Thyroid gland (tissue), 4 donors: Measurements from ENCODE around the gene KLHDC7A.

Experiments
- CTCF ChIP-seq, 6 experiments: fragments of 200-600 bp in 3 of 6; fragments of 450-650 bp in 3 of 6; sonication (generic) in 3 of 6; IDR thresholded peaks; one replicate each; pipeline ENCODE4 v1.5.1; 2016 to 2019; ENCODE audit warnings: antibody characterized with exemption in 6 of 6, mild to moderate bottlenecking in 2 of 6, inconsistent platforms in 1 of 6, moderate library complexity in 1 of 6
- POLR2A ChIP-seq, 2 donors: fragments of 450-650 bp; IDR thresholded peaks; one replicate each; pipeline ENCODE4 v1.6.1; 2017; ENCODE audit warnings: antibody characterized with exemption in 2 of 2, mild to moderate bottlenecking in 2 of 2, moderate library complexity in 1 of 2

GRCh38 chr1:18504609-18505008 is 23.9 kb downstream of the KLHDC7A start:
- no peak for TF ChIP-seq POLR2A (IDR thresholded peaks at IDR 0.05)
- TF ChIP-seq CTCF (IDR thresholded peaks at IDR 0.05): no peak
